Epithelial cell of esophagus (primary cell): ENCODE data around the gene SLX9.

Source experiments
- DNase-seq: peaks from one replicate; pipeline ENCODE4 v3.0.0; 2010; ENCODE audit warnings: low read depth
- H3K4me3 ChIP-seq: 2 replicates; pipeline ENCODE4 v1.5.1; 2011; ENCODE audit warnings: mild to moderate bottlenecking, low read length, control low read depth
- TF ChIP-seq, protein P1 (sequence below): IDR thresholded peaks from 2 replicates; pipeline ENCODE4 v1.5.1; 2011; ENCODE audit warnings: low read depth, mild to moderate bottlenecking, low read length, control low read depth, inconsistent platforms; ENCODE audit not compliant: insufficient read depth; ENCODE audit errors: missing control alignments

The SLX9 gene

GRCh38 chr21:44893278-44893556, 46.6 kb upstream of the SLX9 start:
- no peak for DNase-seq
- no peak overlapping the region for H3K4me3 ChIP-seq
- TF ChIP-seq, protein P1, sequence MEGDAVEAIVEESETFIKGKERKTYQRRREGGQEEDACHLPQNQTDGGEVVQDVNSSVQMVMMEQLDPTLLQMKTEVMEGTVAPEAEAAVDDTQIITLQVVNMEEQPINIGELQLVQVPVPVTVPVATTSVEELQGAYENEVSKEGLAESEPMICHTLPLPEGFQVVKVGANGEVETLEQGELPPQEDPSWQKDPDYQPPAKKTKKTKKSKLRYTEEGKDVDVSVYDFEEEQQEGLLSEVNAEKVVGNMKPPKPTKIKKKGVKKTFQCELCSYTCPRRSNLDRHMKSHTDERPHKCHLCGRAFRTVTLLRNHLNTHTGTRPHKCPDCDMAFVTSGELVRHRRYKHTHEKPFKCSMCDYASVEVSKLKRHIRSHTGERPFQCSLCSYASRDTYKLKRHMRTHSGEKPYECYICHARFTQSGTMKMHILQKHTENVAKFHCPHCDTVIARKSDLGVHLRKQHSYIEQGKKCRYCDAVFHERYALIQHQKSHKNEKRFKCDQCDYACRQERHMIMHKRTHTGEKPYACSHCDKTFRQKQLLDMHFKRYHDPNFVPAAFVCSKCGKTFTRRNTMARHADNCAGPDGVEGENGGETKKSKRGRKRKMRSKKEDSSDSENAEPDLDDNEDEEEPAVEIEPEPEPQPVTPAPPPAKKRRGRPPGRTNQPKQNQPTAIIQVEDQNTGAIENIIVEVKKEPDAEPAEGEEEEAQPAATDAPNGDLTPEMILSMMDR: no peak

- TF ChIP-seq, protein P1: no peak
- DNase-seq: no peak
- H3K4me3 ChIP-seq: no peak overlapping the region
These were observed 45.7 kb upstream of the SLX9 start for GRCh38 chr21:44893948-44894656.

- TF ChIP-seq, protein P1: no peak
These were observed 45.0 kb upstream of the SLX9 start for GRCh38 chr21:44894687-44895302.

DNA sequence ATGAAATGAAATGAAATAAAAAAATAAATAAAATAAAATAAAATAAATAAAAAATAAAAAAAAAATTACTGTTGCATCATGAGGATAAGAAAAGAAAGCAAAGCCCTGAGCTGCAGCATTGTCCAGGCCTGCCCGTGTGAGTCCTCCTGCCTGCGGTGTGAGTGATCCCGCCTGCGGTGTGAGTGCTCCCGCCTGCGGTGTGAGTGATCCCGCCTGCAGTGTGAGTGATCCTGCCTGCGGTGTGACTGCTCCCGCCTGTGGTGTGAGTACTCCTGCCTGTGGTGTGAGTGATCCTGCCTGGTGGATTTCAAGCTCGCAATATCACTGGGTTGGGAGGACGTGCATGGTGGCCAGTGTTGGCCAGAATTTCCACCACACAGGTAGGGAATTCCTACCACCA, 44.0 kb upstream of the SLX9 start:
- H3K4me3 ChIP-seq: no peak overlapping the region
- DNase-seq: no peak
- TF ChIP-seq, protein P1: no peak

More at GRCh38 chr21:44894687-44895302, 45.0 kb upstream of the SLX9 start:
- no peak overlapping the region for H3K4me3 ChIP-seq
- DNase-seq: no peak

DNA sequence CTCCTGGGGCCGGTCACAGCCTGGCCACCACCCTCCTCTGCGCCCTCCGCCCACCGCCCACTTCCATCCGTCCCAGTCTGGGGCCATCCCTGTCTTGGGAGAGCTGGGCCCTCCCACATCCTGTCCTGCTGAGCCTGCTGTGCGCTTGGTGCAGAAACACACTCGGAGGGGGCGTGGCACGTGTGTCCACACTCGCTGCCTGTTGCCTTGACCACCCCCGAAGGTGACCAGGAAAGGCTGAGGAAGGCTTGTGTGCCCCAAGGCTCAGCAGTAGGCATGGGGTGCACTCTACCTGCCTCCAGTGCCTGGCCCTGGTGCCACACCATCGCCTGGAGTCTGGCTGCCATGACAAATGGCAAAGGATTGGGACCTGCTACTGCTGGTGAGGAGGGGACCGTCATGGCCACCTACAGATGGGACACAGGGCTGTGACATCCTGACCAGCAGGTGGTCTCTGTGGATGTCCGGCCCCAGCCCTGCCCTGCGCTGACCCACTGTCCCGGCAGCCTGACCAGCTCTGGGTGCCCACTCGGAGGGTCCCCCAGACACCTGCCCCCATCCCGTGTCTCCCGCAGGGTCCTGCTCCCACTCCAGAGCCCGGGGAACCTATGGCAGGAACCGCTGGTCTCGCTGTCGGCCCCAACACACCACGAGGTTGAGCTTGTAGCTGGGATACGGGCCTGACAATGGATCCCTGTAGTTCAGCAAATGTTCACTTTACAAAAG, 43.1 kb upstream of the SLX9 start:
- H3K4me3 ChIP-seq: no peak overlapping the region
- DNase-seq: no peak
- TF ChIP-seq, protein P1: no peak

DNA sequence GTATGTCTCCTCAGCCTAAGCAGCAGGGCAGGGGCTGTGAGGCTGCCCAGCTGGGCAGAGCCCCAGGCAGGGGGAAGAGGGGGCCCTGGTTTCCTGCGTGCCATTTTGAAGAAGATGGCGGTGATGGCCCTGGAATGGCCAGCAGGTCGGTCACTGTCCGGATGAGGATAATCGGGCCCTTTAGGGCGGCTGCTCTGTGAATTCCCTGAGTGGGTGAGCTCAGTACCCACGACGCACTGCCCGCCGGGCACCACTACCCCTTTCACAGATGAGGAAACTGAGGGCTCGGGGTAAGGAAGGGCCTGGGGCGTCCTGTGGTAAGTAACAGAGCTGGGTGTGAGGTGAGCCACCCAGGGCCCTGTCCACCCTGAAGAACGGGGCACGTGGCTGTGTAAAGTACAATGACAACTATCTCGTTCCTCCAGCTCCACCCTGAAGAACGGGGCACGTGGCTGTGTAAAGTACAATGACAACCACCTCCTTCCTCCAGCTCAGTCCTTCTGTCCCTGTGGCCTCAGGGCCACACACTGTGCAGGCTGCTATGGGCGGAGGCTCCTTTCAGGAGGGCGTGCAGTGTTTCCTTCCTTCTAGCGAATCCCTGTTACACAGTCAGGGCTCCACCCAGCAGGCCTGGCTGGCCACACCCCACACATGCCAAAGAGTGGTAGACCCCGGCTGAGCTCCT, 42.4 kb upstream of the SLX9 start:
- TF ChIP-seq, protein P1: no peak
- no peak for DNase-seq

More for the DNA sequence above, 42.4 kb upstream of the SLX9 start:
- no peak overlapping the region for H3K4me3 ChIP-seq
